Measurements from ENCODE around the gene NAGLU. TPM values are rescaled to one million over a fixed set of nuclear protein-coding genes. Genes with fewer than 3 reads are reported as not detected.

NAGLU gene
- total and polyA plus RNA-seq, 2 of the 13 experiments (the other 11 are each of a cell fraction or from before 2014, with no cell fraction given) = 28.2 to 40.1 TPM

DNA sequence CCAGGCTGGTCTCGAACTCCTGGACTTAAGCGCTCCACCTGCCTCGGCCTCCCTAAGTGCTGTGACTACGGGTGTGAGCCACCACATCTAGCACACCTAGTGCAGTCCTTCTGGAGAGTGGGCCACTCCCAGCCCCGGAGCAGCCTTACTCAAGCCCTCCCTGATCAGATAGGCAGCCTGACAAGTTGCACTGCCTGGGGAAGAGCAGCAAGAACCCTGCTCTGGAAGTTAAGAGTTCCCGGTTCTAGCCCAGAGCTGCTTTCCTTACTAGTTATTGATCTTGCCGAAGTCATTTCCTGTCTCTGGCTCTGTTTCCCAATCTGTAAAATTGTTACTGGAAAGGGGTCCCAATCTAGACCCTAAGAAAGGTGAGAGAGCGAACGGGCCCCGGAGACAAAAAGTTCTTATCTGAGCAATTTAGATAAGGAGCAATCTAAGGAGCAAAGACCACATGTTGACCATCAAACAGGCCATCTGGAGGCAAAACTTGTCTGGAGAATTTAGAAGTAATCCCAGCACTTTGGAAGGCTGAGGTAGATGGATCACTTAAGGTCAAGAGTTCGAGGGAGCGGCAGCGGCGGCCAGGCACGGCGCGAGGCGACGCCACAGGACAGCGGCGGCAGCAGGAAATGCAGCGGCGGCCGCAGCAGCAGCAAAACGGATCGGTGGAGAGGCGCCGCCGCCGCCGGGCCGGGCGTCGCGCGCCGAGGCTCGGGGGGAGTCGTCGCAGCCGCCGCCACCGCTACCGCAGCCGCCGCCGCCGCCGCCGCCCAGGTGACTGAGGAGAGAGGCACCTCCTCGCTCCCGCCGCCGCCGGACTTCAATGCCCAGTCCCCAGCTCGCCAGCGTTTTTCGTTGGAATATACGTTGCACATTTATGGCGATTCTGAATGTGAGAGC, 4.3 kb upstream of the NAGLU start (continued):
- TF ChIP-seq, protein P1, sequence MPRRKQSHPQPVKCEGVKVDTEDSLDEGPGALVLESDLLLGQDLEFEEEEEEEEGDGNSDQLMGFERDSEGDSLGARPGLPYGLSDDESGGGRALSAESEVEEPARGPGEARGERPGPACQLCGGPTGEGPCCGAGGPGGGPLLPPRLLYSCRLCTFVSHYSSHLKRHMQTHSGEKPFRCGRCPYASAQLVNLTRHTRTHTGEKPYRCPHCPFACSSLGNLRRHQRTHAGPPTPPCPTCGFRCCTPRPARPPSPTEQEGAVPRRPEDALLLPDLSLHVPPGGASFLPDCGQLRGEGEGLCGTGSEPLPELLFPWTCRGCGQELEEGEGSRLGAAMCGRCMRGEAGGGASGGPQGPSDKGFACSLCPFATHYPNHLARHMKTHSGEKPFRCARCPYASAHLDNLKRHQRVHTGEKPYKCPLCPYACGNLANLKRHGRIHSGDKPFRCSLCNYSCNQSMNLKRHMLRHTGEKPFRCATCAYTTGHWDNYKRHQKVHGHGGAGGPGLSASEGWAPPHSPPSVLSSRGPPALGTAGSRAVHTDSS (CRISPR knock-in tag; conservative IDR thresholded peaks at IDR 0.05) = no peak
- TF ChIP-seq, protein P2, sequence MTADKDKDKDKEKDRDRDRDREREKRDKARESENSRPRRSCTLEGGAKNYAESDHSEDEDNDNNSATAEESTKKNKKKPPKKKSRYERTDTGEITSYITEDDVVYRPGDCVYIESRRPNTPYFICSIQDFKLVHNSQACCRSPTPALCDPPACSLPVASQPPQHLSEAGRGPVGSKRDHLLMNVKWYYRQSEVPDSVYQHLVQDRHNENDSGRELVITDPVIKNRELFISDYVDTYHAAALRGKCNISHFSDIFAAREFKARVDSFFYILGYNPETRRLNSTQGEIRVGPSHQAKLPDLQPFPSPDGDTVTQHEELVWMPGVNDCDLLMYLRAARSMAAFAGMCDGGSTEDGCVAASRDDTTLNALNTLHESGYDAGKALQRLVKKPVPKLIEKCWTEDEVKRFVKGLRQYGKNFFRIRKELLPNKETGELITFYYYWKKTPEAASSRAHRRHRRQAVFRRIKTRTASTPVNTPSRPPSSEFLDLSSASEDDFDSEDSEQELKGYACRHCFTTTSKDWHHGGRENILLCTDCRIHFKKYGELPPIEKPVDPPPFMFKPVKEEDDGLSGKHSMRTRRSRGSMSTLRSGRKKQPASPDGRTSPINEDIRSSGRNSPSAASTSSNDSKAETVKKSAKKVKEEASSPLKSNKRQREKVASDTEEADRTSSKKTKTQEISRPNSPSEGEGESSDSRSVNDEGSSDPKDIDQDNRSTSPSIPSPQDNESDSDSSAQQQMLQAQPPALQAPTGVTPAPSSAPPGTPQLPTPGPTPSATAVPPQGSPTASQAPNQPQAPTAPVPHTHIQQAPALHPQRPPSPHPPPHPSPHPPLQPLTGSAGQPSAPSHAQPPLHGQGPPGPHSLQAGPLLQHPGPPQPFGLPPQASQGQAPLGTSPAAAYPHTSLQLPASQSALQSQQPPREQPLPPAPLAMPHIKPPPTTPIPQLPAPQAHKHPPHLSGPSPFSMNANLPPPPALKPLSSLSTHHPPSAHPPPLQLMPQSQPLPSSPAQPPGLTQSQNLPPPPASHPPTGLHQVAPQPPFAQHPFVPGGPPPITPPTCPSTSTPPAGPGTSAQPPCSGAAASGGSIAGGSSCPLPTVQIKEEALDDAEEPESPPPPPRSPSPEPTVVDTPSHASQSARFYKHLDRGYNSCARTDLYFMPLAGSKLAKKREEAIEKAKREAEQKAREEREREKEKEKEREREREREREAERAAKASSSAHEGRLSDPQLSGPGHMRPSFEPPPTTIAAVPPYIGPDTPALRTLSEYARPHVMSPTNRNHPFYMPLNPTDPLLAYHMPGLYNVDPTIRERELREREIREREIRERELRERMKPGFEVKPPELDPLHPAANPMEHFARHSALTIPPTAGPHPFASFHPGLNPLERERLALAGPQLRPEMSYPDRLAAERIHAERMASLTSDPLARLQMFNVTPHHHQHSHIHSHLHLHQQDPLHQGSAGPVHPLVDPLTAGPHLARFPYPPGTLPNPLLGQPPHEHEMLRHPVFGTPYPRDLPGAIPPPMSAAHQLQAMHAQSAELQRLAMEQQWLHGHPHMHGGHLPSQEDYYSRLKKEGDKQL (CRISPR knock-in tag; IDR thresholded peaks at IDR 0.05; ENCODE audit: low read depth) = no peak
- TF ChIP-seq SAFB2 (CRISPR knock-in tag; IDR thresholded peaks at IDR 0.05; ENCODE audit: borderline replicate concordance, low read depth) (no peak), ZNF383 (CRISPR knock-in tag; IDR thresholded peaks at IDR 0.05; ENCODE audit: borderline replicate concordance) (no peak), ZBTB7A (CRISPR knock-in tag; IDR thresholded peaks at IDR 0.05) (no peak), ZNF317 (CRISPR knock-in tag; IDR thresholded peaks at IDR 0.05) (no peak; the same call in 1 of the 2 replicates), FOXK2 (IDR thresholded peaks at IDR 0.05) (no peak), HOXA5 (CRISPR knock-in tag; IDR thresholded peaks at IDR 0.05) (peak; percentile 51; the same call in 1 of the 2 replicates), ZNF260 (CRISPR knock-in tag; IDR thresholded peaks at IDR 0.05; ENCODE audit: borderline replicate concordance, low read depth) (no peak), RFX5 (IDR thresholded peaks at IDR 0.05; ENCODE audit: low read depth, low read length) (no peak), ZNF720 (CRISPR knock-in tag; IDR thresholded peaks at IDR 0.05) (no peak), ZNF20 (CRISPR knock-in tag; IDR thresholded peaks at IDR 0.05) (no peak), HNF4G (IDR thresholded peaks at IDR 0.05; ENCODE audit: borderline replicate concordance, low read depth, low read length) (no peak), HNF4G (CRISPR knock-in tag; IDR thresholded peaks at IDR 0.05; ENCODE audit: borderline replicate concordance, low read depth) (no peak), CCAR2 (optimal IDR thresholded peaks at IDR 0.05; ENCODE audit: low read depth, low read length) (no peak), MAFK (conservative IDR thresholded peaks at IDR 0.05 in 1 of 2, IDR thresholded peaks at IDR 0.05 in 1 of 2; ENCODE audit: low read length in 2 of 2) (no peak), PHF20 (CRISPR knock-in tag; IDR thresholded peaks at IDR 0.05) (no peak), KLF16 (CRISPR knock-in tag; IDR thresholded peaks at IDR 0.05) (no peak; a peak in 1 of 4 replicates)
- TF ChIP-seq, protein P3, sequence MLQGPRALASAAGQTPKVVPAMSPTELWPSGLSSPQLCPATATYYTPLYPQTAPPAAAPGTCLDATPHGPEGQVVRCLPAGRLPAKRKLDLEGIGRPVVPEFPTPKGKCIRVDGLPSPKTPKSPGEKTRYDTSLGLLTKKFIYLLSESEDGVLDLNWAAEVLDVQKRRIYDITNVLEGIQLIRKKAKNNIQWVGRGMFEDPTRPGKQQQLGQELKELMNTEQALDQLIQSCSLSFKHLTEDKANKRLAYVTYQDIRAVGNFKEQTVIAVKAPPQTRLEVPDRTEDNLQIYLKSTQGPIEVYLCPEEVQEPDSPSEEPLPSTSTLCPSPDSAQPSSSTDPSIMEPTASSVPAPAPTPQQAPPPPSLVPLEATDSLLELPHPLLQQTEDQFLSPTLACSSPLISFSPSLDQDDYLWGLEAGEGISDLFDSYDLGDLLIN (CRISPR knock-in tag; IDR thresholded peaks at IDR 0.05; ENCODE audit: borderline replicate concordance) = no peak

Measured in HepG2 (cell line).